ENCODE results near the gene ARHGAP26. TPM values are rescaled to one million over a fixed set of nuclear protein-coding genes. Genes with fewer than 3 reads are reported as not detected.

The ARHGAP26 gene
- total RNA-seq, 1 experiment from 2014 or later: 65.5 TPM

DNA sequence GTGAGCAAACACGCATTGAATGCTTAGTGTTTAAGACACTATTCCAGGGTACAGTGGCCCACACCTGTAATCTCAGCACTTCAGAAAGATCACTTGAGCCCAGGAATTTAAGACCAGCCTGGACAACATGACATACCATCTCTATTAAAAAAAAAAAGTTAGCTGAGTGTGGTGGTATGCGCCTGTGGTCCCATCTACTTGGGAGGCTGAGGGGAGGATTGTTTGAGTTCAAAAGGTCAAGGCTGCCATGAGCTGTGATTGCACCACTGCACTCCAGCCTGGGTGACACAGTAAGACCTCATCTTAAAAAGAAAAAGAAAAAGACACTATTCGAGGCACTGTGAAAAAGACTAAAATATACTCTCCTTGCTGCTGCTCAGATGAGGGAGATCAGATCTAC is 392.6 kb downstream of the ARHGAP26 start:
- no TSS peak for BruUV-seq (replicated peaks)
- Histone ChIP-seq H3K27ac (ENCODE audit: low read length) (no peak overlapping the region), H3K27me3 (ENCODE audit: control insufficient read depth, insufficient read depth, low read length) (no peaks in the 10 kb centered on the region), H3K4me3 (ENCODE audit: low read depth in 2 of 2, low read length in 2 of 2) (no peak overlapping the region), H3K4me1 (ENCODE audit: control insufficient read depth, insufficient read depth, low read length) (no peaks in the 10 kb centered on the region), H3K36me3 (ENCODE audit: control insufficient read depth, insufficient read depth, low read length) (no peaks in the 10 kb centered on the region), H3K9me3 (ENCODE audit: control insufficient read depth, insufficient read depth, low read depth, low read length) (no peaks in the 10 kb centered on the region)
- ATAC-seq (no peak), DNase-seq (ENCODE audit: low read depth, low spot score) (no peak)
- POLR2A ChIA-PET: no interaction called here
- intact Hi-C loops (cut with micrococcal nuclease; ENCODE audit: unreplicated experiment): no loop called here
- in situ Hi-C loops (cut with HindIII; ENCODE audit: low pct_unique_long_range_greater_than_20kb, low sequenced_read_pairs): no loop called here
- CTCF ChIA-PET: no interaction called here
- no peak for TF ChIP-seq REST (IDR thresholded peaks at IDR 0.05; ENCODE audit: insufficient read depth in 1 of 2, low read depth in 2 of 2, low read length in 1 of 2)
- no peak for TF ChIP-seq SIN3A (IDR thresholded peaks at IDR 0.05; ENCODE audit: borderline replicate concordance, insufficient read depth, low read depth, low read length)
- TF ChIP-seq POLR2AphosphoS5 (IDR thresholded peaks at IDR 0.05; ENCODE audit: low read depth, low read length): no peak
- TF ChIP-seq CTCF (IDR thresholded peaks at IDR 0.05): no peak

- DNase-seq (ENCODE audit: low read depth, low spot score) (no peak), ATAC-seq (no peak)
- H3K36me3 ChIP-seq (ENCODE audit: control insufficient read depth, insufficient read depth, low read length): no peaks in the 10 kb centered on the region
- H3K27ac ChIP-seq (ENCODE audit: low read length): no peak overlapping the region
- ChIA-PET POLR2A (no interaction called here), CTCF (no interaction called here)
- no peaks in the 10 kb centered on the region; the same call in 1 of the 2 replicates for H3K4me1 ChIP-seq (ENCODE audit: control insufficient read depth, insufficient read depth, low read length)
- BruUV-seq (replicated peaks): no TSS peak
- intact Hi-C loops (cut with micrococcal nuclease; ENCODE audit: unreplicated experiment) (no loop called here), in situ Hi-C loops (cut with HindIII; ENCODE audit: low pct_unique_long_range_greater_than_20kb, low sequenced_read_pairs) (no loop called here)
- no peaks in the 10 kb centered on the region for H3K27me3 ChIP-seq (ENCODE audit: control insufficient read depth, insufficient read depth, low read length)
- TF ChIP-seq SIN3A (IDR thresholded peaks at IDR 0.05; ENCODE audit: borderline replicate concordance, insufficient read depth, low read depth, low read length) (no peak), POLR2AphosphoS5 (IDR thresholded peaks at IDR 0.05; ENCODE audit: low read depth, low read length) (no peak), TCF7L2 (IDR thresholded peaks at IDR 0.05; ENCODE audit: low read depth, low read length) (no peak), CTCF (IDR thresholded peaks at IDR 0.05) (no peak), REST (IDR thresholded peaks at IDR 0.05; ENCODE audit: insufficient read depth in 1 of 2, low read depth in 2 of 2, low read length in 1 of 2) (no peak)
- H3K4me3 ChIP-seq (ENCODE audit: low read depth in 2 of 2, low read length in 2 of 2): no peak overlapping the region
- H3K9me3 ChIP-seq (ENCODE audit: control insufficient read depth, insufficient read depth, low read depth, low read length): no peaks in the 10 kb centered on the region
These were observed 394.4 kb downstream of the ARHGAP26 start for GRCh38 chr5:143164557-143164956.
